GM12892 (cell line): ENCODE data around the gene FGD4.

ENCODE experiments used
- POLR2A ChIP-seq: IDR thresholded peaks from 2 replicates; pipeline ENCODE4 v1.6.1; 2011; ENCODE audit warnings: low read depth, low read length, control low read depth
- POLR2AphosphoS5 ChIP-seq: IDR thresholded peaks from 2 replicates; pipeline ENCODE4 v1.6.1; 2011; ENCODE audit warnings: low read depth, low read length, control low read depth

DNA sequence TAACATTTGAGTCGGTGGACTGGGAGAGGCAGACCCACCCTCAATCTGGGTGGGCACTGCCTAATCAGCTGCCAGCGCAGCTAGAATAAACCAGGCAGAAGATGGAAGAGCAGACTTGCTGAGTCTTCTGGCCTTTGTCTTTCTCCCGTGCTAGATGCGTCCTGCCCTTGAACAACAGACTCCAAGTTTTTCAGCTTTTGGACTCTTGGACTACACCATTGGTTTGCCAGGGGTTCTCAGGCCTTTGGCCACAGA is 252.5 kb downstream of the FGD4 start:
- TF ChIP-seq POLR2A (no peak), POLR2AphosphoS5 (no peak)
